ENCODE results near the gene CD8A. TPM values are rescaled to one million over a fixed set of nuclear protein-coding genes. Genes with fewer than 3 reads are reported as not detected.

CD8A gene
- total RNA-seq, 2 donors from 2014 or later, result 1.3 to 2.5 TPM

Other genes with a start within 250 kb of the CD8A start
- gene CHMP3, start 227.5 kb downstream of the CD8A start, total RNA-seq, result 100 to 1,000 TPM; 109 to 126 TPM
- gene RNF103, start 167.0 kb downstream of the CD8A start, total RNA-seq, result 10 to 100 TPM; 40.8 to 41.9 TPM
- 10 to 100 TPM; 37.1 to 42.9 TPM for gene RMND5A, start 70.6 kb downstream of the CD8A start, total RNA-seq
- 1 to 10 TPM; 1.1 to 1.3 TPM for gene CD8B, start 71.0 kb upstream of the CD8A start, total RNA-seq
- gene RGPD1, start 151.2 kb upstream of the CD8A start, total RNA-seq, result 1 to 10 TPM; 1.5 to 4.4 TPM
- 1 to 10 TPM; 1.5 to 2.1 TPM for gene PLGLB1, start 230.9 kb upstream of the CD8A start, total RNA-seq

All from prostate gland (tissue), 2 donors.